Mucosa of gallbladder (tissue), 1 donor: ENCODE data around the gene CLEC4D. TPM values are rescaled to one million over a fixed set of nuclear protein-coding genes. Genes with fewer than 3 reads are reported as not detected.
"Not testable (repeated sequence)": the region's sequence is repeated elsewhere in the genome, so short reads cannot be mapped to it uniquely, and the experiment has no call there.

Experiments
- DNase-seq: peaks from one replicate; pipeline ENCODE4 v3.0.0-alpha.2; 2020; ENCODE audit warnings: low spot score
- total RNA-seq: library from RNA; stranded (reverse); gene quantifications from one replicate; pipeline ENCODE4 v1.2.1, GENCODE V29; 2021
- donor health status: DM: no; HTN: no; CAD: no.

The CLEC4D gene
- total RNA-seq = not detected

GRCh38 chr12:8513256-8513655, at the start of gene CLEC4D:
TSS of gene CLEC4D (plus strand) at chr12:8513503. CDS start at chr12:8513733, 230 bp downstream.
- no peak for DNase-seq

DNA sequence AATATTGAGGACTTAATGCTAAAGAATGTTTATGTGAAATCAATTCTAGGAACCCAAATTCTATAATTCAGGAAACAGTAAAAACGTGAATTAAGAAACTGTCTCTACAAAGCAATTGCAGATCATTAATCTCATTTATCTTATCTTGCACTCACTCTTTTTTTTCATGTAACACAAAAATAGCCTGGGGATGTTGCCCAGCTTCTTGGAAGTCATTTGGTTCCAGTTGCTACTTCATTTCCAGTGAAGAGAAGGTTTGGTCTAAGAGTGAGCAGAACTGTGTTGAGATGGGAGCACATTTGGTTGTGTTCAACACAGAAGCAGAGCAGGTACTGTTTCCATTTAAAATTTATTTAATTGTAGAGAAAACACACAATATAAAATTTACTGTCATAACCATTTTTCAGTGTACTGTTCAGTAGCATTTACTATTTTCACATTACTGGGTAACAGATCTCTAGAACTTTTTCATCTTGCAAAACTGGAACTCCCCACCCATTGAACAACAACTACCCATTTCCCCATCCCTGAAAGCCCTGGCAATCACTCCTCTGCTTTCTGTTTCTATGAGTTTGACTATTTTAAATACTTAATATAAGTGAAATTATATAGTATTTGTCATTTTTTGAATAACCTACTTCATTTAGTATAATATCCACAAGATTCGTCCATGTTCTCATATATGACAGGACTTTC, 47.9 kb upstream of the CLEC4D start:
- DNase-seq = no peak

DNA sequence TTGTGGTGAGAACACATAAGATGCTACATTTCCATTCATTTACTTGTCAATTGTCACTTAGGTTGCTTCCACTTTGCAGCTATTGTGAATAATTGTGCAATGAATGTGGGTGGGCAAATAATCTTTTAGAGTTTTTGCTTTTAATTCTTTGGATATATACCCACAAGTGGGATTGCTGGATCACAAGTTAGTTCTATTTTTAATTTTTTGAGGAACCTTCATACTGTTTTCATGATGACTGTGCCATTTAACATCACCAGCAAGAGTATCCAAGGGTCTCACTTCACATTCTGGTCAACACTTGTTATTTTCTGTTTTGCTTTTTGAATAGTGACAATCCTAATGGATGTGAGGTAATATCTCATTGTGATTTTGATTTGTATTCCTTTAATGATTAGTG, 47.1 kb upstream of the CLEC4D start:
- DNase-seq = no peak

DNA sequence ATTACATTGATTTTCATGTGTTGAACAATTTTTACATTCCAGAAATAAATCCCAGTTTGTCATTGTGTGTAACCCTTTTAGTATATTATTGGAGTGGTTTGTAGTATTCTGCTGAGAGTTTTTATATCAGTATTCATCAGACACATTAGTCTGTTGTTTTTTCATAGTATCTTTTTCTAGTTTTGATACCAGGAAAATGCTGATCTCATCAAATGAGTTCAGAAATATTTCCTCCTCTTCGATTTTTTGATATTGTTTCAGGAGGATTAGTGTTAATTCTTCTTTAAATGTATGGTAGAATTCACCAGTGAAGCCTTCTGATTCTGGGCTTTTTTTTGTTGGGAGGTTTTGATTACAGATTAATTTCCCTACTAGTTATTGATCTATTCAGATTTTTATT, 42.2 kb upstream of the CLEC4D start:
- no peak for DNase-seq

GRCh38 chr12:8475508-8476203, 37.6 kb upstream of the CLEC4D start:
- DNase-seq = no peak

DNA sequence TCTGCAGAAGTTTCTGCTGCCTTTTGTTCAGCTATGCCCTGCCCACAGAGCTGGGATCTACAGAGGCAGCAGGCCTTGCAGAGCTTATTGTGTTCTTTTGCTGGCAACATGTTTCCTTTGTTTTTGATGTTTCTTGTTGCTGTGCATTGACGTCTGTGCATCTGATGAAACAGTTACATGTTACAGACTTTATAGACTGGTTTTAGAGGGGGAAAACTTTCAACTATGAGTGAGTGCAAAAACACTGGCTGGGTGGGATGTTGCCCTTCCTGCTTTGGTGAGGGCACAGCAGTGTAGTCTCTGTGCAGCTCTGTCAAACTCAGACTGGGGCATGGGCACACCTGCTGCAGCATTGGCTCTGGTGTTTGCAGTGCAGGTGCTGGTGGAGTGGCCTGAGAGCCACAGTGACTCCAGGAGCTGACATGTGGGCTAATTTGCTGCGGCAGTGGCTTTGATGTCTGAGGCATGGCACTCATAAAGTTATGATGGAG, 30.7 kb upstream of the CLEC4D start:
- DNase-seq = no peak

DNA sequence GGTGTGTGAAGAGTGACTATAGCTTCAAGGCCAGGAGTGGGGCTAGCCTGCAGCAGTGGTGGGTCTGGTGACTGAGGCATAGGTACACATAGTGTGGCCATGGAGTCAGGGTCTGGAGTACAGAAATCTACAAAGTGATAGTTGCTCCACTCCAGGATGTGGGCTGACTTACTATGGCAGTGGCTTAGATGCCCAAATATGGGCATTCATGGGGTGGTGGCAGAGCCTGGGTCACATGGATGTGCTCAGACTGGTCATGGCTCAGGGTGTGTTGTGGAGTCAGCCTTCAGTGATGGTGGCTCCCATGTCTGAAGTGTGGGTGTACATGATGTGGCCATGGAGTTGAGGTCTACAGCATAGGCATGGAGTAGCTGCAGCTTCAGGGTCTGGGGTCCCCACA, 30.2 kb upstream of the CLEC4D start:
- no peak for DNase-seq

GRCh38 chr12:8491646-8492530, 21.4 kb upstream of the CLEC4D start:
- DNase-seq = no peak

DNA sequence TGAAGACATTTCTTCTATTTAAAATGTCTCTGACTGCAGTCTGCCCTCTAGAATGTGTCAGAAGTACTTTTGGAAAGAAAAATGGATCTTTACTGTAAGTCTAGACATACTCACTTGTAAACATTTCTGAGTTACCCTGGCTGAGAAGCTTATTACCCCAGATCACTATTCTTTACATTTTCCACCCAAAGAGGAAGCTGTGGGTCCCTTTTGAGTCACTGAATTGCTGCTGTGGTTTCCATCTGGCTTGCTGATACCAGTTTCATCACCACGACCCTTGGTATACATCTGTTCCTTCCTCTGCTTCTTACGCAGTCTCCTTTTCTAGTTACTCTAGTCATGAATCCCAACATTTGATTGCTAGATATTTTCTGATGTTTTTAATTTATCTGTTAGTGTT, 20.2 kb upstream of the CLEC4D start:
- peak; percentile 45 for DNase-seq

DNA sequence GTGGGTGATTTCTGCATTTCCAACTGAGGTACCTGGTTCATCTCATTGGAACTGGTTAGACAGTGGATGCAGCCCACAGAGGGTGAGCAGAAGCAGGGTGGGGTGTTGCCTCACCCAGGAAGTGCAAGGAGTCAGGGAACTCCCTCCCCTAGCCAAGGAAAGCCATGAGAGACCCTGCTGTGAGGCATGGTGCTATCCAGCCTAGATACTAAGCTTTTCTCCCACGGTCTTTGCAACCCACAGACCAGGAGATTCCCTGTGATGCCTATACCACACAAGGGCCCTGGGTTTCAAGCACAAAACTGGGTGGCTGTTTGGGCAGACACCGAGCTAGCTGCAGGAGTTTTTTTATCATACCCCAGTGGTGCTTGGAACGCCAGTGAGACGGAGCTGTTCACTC, 17.6 kb upstream of the CLEC4D start:
- not testable (repeated sequence) for DNase-seq

GRCh38 chr12:8496074-8496473, 17.2 kb upstream of the CLEC4D start:
- not testable (repeated sequence) for DNase-seq

DNA sequence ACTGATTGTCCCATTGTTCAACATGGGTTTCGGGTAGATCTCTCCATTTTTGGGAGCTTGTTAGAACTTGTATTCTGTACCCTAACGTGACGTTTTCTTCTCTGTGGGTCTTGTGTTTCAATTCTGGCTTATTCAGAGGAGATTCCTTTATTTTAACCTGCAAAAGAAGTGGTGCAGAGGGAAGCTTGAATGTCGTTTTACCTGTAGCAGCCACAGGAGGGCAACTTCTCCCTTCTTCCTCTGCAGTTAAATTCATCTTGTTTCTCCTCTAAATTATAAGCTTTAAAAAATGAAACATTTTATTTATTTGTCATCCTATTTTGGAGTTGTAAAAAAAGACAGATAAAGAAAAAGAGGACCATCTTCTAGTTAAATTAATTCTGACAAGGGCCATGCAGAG, 13.7 kb upstream of the CLEC4D start:
- DNase-seq = no peak

GRCh38 chr12:8501720-8502119, 11.6 kb upstream of the CLEC4D start:
- no peak for DNase-seq

- DNase-seq = no peak
Observed at GRCh38 chr12:8504351-8504750, 9.0 kb upstream of the CLEC4D start.

GRCh38 chr12:8507596-8507995, 5.7 kb upstream of the CLEC4D start:
- no peak for DNase-seq

- DNase-seq = no peak
Observed at GRCh38 chr12:8508223-8508622, 5.1 kb upstream of the CLEC4D start.

DNA sequence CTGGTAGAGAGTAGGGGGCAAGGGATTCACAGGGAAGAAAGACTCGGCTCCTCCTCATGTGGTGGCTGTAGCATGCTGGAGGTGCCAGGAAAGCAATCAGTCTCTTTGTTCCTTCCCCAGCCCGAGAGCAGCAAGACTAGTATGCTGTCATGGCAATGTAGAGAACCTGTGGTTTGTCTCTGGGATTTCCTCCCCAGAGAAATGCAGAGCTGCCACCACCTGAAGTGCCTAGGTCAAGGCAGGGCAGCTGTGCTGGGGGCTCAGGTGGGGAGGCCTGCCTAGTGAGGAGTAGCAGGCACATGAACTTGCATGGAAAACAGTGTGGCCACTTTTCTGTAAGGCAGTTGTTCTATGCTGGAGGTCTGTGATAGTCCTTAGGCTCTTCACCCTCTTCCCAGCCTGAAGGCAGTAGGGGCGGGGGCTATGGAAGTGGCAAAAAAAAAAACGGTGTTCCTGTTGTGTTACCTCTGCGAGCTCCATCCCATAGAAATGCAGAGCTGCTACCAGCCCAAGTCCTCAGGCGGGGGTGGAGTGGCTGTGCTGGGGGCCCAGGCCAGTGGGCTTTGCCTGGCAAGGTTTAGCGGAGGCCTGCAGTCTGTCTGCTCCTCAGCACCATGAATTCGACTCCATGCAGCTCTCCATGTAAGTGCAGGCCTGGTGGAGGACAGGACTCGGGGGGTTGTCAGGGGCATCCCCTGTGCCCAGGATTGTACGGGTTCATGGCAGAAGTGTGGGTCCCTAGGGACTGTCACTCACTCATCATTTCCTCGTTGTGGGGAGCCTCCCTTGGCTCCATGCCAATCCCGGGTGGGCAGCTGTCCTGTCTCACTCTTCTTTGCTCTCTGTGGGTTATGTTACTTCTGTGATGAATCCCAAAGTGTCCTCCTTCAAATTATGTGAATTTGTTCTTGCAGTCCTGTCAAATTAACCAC, 4.1 kb upstream of the CLEC4D start:
- DNase-seq = no peak

- DNase-seq = no peak
Observed at GRCh38 chr12:8517971-8518370, 4.7 kb downstream of the CLEC4D start.

GRCh38 chr12:8519171-8519570, 5.9 kb downstream of the CLEC4D start:
- no peak for DNase-seq

DNA sequence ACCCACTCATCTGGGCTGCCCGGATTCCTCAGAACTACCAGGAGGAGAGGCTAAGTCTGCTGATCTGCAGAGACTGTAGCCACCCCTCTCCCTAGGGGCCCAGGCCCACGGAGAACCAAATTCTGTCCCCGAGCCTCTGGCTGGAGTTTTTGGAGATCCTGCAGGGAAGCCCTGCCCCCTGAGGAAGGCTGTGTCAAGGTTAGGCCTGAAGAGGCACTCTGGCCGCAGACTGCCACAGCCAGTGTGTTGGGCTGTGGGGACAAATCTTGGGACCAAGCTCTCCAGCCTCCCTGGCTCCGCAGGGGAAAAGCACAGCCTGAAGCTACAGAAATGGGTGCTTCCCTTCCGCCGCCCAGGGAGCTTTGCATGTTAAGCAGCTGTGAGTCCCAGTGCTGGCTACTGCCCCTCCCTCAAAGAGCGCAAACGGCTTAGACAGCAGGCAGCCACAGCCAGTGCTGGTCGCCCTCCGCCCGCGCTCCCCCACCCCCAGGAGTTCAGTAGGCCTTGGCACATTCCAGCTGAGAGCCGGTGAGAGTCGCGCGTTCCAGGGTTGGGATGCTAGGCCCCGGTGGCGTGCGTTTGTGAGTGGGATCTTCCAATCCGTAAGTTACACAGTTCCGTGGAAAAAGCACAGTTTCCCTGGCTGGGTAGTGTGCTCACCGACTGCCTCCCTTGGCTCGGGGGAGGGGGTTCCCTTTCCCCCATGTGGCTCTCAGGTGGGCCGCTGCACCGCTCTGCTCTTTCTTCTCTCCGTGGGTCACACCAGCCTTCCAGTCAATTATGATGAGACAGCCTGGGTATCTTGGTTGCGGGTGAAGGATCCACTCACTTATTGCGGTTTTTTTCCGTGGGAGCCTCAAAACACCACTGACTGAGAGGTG, 14.2 kb downstream of the CLEC4D start:
- no peak for DNase-seq
